NCI-H1105 treated with DMSO at 0.1 percent for 48 hours (cell line): ENCODE results near the gene CDC42.

Experiments used
- DNase-seq: peaks from one replicate; lab custom pipeline; 2025; lab: John Stamatoyannopoulos, UW

CDC42 gene

GRCh38 chr1:22037520-22037919 is 15.0 kb upstream of the CDC42 start:
- DNase-seq: no peak

GRCh38 chr1:22038036-22038435 is 14.5 kb upstream of the CDC42 start:
- no peak for DNase-seq

GRCh38 chr1:22039594-22040285 is 12.8 kb upstream of the CDC42 start:
- DNase-seq: peak; percentile 61

GRCh38 chr1:22040286-22040623 is 12.3 kb upstream of the CDC42 start:
- DNase-seq: no peak

GRCh38 chr1:22041505-22041904 is 11.0 kb upstream of the CDC42 start:
- no peak for DNase-seq

- DNase-seq: peak; percentile 4
Observed at GRCh38 chr1:22043198-22043769, 9.2 kb upstream of the CDC42 start.

GRCh38 chr1:22044690-22045420 is 7.7 kb upstream of the CDC42 start:
- no peak for DNase-seq

GRCh38 chr1:22045604-22046228 is 6.8 kb upstream of the CDC42 start:
- DNase-seq: no peak

- no peak for DNase-seq
Observed at GRCh38 chr1:22048351-22049192, 3.9 kb upstream of the CDC42 start.

- DNase-seq: no peak
Observed at GRCh38 chr1:22050330-22050729, 2.2 kb upstream of the CDC42 start.

GRCh38 chr1:22051607-22052114 is 848 bp upstream of the CDC42 start:
- no peak for DNase-seq

GRCh38 chr1:22053017-22053860 is 730 bp downstream of the CDC42 start:
- DNase-seq: peak; percentile 48

GRCh38 chr1:22053861-22054770 is 1.6 kb downstream of the CDC42 start:
- no peak for DNase-seq

- no peak for DNase-seq
Observed at GRCh38 chr1:22055463-22055862, 3.0 kb downstream of the CDC42 start.

GRCh38 chr1:22056043-22056442 is 3.5 kb downstream of the CDC42 start:
- DNase-seq: no peak

GRCh38 chr1:22056936-22057335 is 4.4 kb downstream of the CDC42 start:
- DNase-seq: no peak

- no peak for DNase-seq
Observed at GRCh38 chr1:22057861-22058260, 5.4 kb downstream of the CDC42 start.

GRCh38 chr1:22064751-22065402 is 12.4 kb downstream of the CDC42 start:
- DNase-seq: no peak

- DNase-seq: no peak
Observed at GRCh38 chr1:22071511-22071910, 19.0 kb downstream of the CDC42 start.
